GM18870 (cell line): Measurements from ENCODE around the gene SELENON.

Experiments used
- ATAC-seq: cut with Tn5 transposase; IDR thresholded peaks from one replicate; pipeline ENCODE4 v1.9.1; 2021; ENCODE audit warnings: moderate library complexity; ENCODE audit not compliant: unreplicated experiment

SELENON gene

DNA sequence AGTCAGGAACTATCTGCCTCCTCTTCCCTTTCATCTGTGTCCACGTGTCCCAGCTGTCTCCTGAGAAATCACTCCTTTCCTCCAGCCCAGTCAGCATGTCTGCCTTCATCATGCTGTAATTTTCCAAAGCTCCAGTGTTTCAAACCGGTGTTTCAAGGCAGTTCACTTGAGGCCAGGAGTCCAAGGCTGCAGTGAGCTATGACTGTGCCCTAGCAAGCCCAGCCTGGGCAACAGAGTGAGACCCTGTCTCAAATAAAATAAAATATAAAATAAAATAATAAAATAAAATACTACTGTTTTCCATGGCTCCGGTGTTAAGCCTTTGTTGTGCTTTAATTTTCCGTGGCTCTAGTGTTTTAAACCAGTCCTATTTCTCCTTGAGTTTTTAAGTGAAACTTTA lies 7.9 kb upstream of the SELENON start:
- no peak for ATAC-seq

DNA sequence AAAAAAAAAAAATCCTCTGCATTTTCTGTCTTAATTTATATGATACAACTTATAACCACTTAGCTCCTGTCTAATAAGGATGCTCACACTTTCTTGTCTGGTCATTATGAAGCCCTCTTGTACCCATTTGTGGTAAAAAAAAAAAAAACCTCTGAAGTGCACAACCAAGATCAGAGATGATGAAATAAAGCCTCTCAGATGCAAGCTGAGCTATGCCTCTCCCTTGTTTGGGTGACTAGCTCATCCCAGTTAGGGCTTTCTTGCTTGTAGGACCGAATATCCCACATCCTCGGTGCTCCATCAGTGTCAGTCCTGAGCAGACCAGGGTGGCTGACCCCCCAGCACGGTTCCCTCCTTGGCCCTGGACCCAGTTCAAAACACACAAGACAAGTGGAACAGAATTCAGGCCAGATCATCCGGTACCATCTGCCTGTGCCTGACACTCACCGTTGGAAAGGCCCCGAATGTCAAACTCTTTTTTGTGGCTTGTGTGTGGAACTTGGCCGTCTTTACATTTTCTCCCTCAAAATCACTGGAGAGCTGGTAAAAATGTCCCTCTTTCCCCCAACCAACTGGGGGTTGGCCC lies 6.3 kb upstream of the SELENON start:
- ATAC-seq: no peak

DNA sequence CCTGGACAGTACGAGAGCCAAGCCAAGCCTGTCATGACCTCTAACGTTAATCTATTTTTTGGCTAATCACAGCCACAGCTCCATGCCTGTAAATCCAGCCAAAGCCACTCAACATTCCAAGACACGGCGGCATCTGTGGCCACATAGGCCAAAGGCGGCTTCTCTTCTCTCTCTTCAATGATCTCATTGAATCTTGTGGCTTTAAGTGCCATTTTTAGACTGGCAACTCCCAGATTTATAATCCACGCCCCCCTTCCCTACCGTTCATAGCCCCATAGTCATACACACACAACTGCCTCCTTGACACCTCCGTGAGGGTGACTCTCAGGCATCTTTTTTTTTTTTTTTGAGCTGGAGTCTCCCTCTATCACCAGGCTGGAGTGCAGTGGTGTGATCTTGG lies 5.7 kb upstream of the SELENON start:
- ATAC-seq: no peak

DNA sequence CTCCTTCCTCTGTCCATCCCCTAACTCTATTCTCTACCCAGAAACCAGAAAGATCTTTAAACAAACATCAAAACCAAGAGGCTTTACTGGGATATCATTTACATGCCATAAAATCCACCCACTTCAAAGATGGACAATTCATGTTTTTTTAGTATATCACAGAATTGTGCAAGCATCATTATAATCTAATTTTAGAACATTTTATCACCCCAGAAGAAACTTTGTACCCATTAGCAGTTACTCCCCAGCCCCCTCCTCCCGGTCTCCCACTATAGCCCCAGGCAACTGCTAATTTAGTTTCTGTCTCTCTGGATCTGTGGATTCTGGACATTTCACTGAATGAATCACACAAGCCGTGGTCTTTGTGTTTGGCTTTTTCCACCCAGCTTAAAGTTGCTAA lies 4.8 kb upstream of the SELENON start:
- ATAC-seq: no peak

DNA sequence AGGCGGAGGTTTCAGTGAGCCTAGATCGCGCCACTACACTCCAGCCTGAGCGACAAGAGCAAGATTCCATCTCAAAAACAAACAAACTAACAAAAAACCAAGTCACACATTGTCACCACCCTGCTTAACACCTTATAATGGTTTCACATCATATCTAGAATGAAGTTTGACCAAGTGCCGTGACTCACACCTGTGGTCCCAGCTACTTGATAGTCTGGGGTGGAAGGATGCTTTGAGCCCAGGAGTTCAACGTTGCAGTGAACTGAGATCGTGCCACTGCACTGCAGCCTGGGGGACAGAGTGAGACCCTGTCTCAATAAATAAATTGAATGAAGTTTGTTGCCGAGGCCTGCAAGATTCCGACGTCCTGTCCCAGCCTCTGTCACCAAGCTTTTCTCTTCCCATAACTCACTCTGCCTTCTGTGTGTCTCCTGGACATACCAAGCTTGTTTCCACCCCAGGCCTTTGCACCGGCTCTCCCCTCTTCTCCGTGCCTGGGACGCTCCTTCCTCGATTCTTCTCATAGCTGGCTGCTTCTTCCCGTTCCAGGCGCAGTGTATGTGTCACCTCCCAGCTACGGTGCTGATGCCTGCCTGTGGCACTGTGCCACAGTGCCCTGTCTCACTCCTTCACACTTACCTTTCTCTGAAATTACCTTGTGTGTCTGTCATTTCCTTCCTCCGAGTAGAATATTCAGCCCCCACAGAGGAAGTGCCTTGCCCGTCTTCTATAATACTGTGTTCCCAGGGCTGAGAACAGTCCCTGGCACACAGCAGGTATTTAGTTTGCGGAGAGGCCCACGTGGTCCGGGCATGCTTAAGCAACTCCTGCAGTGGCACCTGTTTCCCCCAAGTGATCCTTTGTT lies 3.8 kb upstream of the SELENON start:
- ATAC-seq: no peak

DNA sequence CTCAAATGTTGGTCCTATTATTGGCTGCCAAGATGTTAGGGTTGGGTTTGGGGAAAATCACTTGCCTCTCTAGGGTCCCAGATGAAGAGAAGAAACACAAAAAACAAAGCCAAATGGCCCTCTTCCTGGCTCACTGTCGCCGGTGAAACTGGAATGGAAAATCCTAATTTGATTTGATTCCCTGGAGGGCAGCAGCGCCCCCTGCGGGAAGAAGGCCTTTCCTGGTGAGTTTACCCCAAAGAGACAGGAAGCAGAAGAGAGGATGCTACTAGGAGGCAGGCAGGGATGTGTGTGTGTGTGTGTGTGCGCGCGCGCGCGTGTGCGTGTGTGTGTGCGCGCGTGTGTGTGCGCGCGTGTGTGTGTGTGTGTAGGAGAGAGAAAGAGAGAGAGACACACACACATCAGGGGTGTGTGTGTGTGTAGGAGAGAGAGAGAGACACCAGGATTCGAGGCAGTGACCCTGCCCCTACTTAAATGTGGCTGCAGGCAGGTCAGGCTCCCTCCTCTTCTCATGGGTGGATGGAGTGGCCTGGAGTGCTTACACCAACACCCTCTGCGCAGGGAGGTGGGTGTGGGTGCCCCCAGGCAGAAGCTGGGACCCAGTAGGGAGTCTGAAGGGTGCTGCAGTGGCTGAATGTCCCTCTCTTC lies 3.1 kb upstream of the SELENON start:
- ATAC-seq: no peak

DNA sequence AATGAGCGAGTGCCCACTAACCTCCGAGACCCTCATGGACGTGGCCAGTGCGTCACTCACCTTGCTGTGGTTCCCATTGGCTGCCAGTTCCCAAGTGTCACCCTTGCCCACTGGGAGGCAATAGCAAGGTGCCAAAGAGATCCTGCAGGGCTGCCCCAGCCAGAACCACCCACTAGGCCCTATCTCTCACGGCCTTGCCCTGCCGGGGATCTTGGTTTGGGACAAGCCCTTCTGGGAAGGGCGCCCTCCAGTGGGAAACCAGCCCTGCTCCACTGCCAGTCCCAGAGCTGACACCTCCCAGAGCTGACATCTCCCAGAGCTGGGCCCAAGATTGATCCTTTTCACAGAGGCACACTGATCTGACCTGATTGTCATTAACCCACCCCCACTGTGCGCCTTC lies 2.1 kb upstream of the SELENON start:
- ATAC-seq: no peak

DNA sequence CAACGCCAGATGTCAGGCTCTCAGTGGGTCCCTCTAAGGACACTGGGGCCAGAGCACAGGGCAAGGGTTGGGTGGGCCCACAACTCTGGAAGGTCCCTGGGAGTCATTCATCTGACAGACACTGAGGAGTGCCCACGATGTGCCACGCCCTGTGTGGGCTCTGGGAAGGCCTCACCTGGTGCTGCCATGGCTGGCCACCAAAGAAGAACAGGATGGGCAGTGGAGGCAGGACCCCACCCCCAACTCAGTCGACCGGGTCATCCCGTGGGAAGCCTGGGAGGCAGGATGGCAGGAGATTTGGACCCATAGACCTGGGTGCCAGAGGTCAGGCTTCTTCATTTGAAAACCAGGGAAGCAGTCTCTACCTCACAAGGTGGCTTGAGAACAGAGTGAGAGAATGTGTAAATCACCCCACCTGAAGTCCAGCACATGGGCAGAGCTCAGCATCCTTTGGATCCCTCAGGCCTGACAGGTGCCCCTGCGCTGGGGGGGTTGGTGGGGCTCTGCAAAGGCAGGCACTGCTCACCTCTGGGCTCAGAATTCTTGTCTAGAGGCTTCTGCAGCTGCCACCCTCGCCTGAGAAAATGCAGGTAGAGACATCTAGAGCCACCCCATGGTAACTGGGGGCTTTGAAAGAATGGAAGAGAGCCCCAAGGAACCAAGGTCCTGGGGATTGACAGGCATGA lies 1.2 kb upstream of the SELENON start:
- ATAC-seq: no peak

DNA sequence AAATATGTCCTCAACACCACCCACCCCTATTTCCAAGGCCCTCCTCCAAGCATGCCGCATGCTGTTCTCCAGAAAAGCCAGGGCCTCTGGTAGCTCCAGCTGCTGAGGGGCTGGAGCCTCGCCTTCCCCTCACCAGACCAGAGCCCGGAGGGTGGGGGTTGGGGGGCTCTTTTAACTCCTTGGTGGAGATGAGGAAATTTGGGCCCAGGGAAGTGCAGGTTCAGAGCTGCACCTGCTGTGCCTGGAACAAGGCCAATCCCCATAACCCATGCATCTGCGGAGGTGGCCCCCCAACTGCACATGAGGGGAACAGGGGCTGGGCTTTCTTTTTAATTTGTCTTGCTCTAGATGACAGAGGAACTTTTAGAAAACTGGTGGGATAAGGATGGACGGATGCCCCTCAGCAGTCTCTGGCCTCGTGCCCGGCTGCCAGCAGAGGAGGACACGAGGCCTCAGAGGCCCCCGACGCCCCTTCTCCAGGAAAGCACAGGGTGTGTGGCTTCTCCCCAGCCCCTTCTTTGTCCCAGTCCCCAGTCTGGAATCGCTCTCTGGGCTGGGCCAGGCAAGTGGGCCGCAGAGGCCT lies 550 bp upstream of the SELENON start:
- no peak for ATAC-seq

DNA sequence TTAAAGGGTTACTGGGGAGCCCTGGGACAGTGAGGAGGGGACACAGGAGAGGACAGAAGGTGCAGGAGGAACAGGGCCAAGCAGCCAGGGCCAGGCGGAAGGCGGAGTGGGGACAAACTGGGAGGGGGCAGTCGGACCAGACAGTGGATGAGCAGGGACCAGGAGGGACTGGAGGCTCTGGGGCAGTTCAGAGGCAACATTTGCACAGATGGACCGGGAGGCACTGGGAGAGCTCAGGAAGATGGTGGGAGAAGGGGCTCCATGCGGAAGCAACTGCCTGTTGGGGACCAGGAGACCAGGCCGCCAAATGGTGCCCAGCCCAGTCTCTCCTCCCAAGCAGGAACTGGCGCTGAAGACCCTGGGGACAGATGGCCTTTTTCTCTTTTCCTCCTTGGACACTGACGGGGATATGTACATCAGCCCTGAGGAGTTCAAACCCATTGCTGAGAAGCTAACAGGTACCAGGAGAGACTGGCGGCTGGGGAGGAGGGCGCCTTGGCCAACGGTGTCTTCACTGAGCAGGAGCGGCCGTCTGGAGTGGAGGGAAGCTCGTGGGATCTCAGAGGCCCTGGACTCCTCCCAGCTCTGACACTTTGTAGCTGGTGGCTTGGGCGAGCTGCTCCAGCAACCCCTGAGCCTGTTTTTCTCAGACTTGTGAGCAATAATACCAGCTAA lies 847 bp downstream of the SELENON start:
- no peak for ATAC-seq

DNA sequence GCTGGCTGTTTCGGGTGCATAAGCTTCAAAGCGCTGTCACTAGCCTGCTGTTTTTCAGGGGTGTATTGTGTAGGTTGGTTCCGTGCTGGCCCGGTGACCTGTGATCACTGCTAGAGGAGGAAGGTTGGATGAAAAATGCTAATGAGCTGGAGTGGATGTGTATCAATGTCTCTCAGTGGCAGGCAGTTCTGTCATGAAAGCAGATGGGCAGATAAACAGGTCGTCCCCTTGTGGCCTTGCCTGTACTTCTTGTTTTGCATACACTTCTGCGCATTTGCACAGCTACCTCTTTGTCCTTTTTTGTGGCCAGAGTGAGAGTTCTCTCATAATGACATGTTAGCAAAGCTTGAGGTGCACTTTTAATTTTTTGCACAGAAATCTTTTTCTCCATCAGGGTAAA lies 2.9 kb downstream of the SELENON start:
- no peak for ATAC-seq

DNA sequence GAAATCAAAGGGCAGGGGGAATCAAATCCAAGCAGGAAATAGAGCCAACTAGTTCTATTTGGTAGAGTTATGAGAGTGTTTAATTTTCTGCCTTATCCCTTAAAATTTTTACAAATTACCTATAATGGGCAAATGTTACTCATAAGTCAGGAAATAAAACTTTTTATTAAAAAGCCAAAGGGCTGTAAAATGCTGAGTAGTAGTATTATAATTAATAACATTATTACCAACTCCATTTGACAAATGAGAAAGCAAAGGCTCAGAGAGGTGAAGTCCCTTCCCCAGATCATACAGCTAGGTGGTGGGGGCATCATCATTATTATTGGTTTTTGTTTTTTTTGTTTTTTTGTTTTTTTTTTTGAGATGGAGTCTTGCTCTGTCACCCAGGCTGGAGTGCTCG lies 3.4 kb downstream of the SELENON start:
- ATAC-seq: no peak

DNA sequence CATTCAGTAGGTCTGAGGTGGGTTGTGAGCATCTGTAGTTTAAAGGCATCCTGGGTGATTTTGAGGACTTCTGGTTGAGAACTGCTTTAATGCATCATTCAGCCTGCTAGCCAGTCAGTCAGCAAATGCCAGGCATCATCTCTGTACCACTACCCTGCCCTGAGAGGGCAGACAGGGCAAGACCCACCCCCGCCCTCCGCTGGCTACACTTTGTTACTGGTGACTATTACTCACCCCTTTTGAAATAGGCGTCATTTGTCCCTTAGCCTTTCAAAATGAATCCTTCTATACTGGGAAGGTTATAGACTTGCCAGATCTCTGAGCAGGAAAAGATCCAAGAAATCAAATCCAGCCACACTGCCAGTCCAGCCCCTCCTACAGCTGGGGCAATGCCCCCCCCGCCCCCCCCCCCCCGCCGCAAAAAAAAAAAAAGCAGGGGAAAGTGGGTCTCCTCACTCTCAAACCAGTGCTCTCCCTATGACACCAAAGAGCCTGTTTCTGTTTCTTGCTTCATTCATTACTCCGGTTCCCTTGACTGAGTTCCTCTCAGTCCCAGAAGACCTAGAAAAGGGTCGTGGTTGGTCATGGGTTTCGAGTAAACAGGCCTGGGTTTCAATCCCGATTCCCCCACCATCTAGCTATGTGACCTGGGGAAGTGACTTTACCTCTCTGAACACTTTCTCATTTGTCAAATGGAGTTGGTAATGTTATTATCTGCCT lies 4.4 kb downstream of the SELENON start:
- ATAC-seq: no peak

DNA sequence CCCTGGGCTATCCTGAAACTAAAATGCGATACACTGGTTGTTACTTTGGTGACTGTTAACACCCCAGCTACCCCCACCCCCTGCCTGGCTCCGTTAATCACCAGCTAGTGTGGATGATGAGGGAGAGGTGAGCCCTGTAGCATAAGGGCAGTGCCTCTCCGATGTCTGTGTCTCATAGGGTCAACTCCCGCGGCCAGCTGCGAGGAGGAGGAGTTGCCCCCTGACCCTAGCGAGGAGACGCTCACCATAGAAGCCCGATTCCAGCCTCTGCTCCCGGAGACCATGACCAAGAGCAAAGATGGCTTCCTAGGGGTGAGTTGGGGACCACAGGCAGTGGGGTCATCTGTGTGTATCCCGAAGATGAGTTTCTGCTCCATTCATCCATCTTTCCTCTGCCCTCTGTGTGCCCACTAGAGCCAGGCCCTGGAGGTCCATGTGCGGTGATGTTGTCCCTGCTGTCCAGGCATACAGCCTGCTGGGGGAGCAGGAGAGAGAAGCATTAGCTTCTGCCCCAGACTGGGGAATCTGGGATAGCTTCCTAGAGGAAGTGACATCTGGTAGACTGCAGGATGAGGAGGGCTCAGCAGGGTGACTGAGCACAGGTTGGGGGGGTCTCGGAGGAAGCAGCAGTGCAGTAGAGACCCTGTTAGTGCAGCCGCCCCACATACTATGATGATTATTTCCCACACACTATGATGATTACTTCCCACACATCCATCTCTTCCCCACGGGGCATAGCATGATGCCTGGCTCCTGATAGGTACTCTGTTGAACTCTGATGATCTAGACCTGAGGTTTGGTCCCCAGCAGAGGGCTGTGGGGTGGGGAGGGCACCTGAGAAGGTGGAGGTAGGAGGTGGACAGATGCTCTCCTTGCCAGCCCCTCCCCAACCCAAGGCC lies 5.2 kb downstream of the SELENON start:
- no peak for ATAC-seq

DNA sequence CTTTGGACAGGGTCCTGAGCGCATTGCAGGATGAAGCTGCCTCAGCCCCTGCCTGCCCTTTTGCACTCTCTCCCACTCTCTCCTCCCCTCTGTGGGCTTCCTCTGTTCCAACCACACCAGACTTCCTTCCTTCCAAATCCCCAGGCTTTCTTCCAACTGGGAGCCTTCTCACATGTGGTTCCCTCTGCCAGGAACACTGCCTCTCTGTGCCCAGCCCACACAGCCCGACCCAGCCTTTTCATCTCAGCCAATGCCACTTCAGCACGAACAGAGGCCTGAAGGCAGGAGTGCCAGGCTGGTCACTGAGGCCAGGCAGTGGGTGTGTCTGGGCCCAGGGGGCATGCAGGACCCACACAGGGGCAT lies 5.9 kb downstream of the SELENON start:
- ATAC-seq: no peak

DNA sequence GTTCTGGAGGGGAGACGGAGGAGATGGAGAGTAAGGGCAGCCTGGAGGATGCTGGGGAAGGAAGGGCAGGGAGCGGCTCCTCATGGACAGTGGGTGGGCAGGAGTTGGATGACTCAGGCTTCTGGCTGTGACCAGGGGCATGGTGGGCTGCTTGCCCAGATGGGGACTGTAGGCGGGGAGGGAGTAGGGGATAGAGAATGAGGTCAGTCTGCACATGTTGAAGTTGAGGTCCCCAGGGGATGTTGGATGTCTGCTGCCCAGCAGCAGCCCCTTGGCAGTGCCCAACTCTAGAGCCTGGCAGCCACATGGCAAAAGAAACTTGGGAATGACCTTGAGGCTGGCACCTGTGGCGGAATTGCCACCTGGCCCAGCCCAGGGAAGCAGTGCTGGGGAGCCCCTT lies 6.4 kb downstream of the SELENON start:
- ATAC-seq: no peak

DNA sequence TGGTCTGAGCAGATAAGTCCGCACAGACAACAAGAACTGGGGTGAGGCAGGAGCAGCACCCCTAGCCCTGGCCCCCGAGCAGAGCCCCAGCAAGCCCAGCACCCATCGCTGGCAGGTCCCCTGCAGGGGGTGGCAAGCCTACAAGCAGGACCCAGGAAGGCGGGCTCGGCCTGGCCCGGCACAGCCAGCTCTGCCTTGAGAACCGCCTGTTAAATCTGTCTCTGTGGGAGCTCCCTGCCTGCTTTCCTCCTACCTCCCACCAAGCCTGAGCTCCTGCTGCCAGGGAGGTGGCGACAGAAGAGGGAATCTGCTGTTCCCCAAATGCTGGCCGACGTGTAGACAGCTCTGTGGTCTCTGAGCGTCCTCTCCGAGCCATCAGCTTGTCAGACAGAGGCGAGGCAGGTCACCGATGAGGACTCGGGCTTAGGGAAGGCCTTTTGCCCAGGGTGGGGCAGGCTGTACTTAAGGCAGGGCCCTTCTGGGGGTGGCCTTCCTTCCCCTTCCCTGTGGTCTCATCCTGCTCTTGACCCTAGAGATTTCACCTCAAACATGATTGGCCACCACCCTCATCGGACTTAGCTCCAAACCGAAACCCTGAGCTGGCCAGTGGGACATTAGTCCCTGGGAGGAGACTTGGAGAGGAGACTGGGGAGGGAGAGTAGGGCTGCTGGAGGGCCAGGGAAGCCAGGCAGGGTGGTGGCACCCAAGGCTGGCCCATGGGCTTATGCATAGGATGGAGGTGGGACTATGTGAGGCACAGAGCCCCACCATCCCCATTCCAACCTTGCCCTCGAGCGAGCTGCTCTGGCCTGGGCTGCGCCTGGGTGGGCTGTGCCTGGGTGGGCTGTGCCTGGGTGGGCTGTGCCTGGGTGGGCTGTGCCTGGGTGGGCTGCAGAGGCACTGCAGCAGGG lies 7.7 kb downstream of the SELENON start:
- ATAC-seq: no peak
